ENCODE data around the gene PHLDB1.

Gene PHLDB1

GRCh38 chr11:118641397-118642019, 34.1 kb downstream of the PHLDB1 start:
- DNase-seq: no peak

GRCh38 chr11:118643142-118643994, 36.0 kb downstream of the PHLDB1 start:
- DNase-seq: peak; percentile 15

- no peak for DNase-seq
Observed at GRCh38 chr11:118643995-118644345, 36.6 kb downstream of the PHLDB1 start.

- DNase-seq: no peak
Observed at GRCh38 chr11:118644496-118644895, 37.1 kb downstream of the PHLDB1 start.

- no peak for DNase-seq
Observed at GRCh38 chr11:118645066-118645715, 37.8 kb downstream of the PHLDB1 start.

GRCh38 chr11:118646393-118646792, 39.0 kb downstream of the PHLDB1 start:
- DNase-seq: no peak

- DNase-seq: no peak
Observed at GRCh38 chr11:118648291-118648690, 40.9 kb downstream of the PHLDB1 start.

- no peak for DNase-seq
Observed at GRCh38 chr11:118649941-118650340, 42.5 kb downstream of the PHLDB1 start.

- no peak for DNase-seq
Observed at GRCh38 chr11:118650366-118650765, 43.0 kb downstream of the PHLDB1 start.

- DNase-seq: no peak
Observed at GRCh38 chr11:118651820-118652219, 44.4 kb downstream of the PHLDB1 start.

- DNase-seq: no peak
Observed at GRCh38 chr11:118652681-118653181, 45.3 kb downstream of the PHLDB1 start.

GRCh38 chr11:118653684-118654390, 46.4 kb downstream of the PHLDB1 start:
- DNase-seq: no peak

- no peak for DNase-seq
Observed at GRCh38 chr11:118655486-118656190, 48.2 kb downstream of the PHLDB1 start.

- DNase-seq: no peak
Observed at GRCh38 chr11:118656563-118657165, 49.2 kb downstream of the PHLDB1 start.

GRCh38 chr11:118657238-118657637, 49.8 kb downstream of the PHLDB1 start:
- DNase-seq: no peak

GRCh38 chr11:118657709-118658428, 50.5 kb downstream of the PHLDB1 start:
- DNase-seq: no peak

GRCh38 chr11:118658429-118659313, 51.3 kb downstream of the PHLDB1 start:
- DNase-seq: no peak

GRCh38 chr11:118659314-118659952, 52.0 kb downstream of the PHLDB1 start:
- DNase-seq: peak; percentile 89

- no peak for DNase-seq
Observed at GRCh38 chr11:118659953-118660680, 52.7 kb downstream of the PHLDB1 start.

Measured in NCI-H82 (cell line).